Measurements from ENCODE around the gene RAB32.
"Not testable (repeated sequence)": the region's sequence is repeated elsewhere in the genome, so short reads cannot be mapped to it uniquely, and the experiment has no call there.

The RAB32 gene

GRCh38 chr6:146543211-146543939, at the start of gene RAB32:
TSS of gene RAB32 (plus strand) at chr6:146543833. CDS start at chr6:146543872, 39 bp downstream.
- DNase-seq, result no peak

GRCh38 chr6:146498309-146498708, 45.3 kb upstream of the RAB32 start:
- DNase-seq, result no peak

GRCh38 chr6:146503096-146503495, 40.5 kb upstream of the RAB32 start:
- DNase-seq, result no peak

DNA sequence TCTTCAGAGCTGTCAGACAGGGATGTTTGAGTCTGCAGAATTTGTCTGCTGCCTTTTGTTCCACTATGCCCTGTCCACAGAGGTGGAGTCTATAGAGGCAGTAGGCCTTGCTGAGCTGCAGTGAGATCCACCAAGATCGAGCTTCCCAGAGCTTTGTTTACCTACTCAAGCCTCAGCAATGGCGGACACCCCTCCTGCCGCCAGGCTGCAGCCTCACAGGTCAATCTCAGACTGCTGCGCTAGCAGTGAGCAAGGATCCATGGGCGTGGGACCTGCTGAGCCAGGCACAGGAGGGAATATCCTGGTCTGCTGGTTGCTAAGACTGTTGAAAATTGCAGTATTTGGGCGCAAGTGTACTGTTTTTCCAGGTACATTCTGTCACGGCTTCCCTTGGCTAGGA, 28.4 kb upstream of the RAB32 start:
- no peak for DNase-seq

DNA sequence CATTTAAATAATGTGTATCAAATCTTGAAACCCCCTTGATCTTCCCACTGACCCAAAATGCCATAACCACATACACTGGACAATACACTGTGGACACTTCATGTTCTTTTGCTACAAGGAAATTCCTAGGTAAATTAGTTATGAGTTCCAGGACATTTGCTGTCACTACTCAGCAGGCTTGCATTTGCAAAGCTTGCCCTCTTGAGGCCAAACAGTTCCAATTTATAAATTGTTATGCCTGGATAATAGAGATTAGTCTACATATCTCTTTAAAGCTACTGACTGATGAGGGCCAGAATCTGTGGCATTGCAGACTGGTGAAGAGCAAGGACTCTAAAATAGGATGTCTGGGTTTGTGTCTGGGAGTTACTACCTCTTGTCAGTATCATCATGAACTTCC, 17.4 kb upstream of the RAB32 start:
- DNase-seq, result no peak

DNA sequence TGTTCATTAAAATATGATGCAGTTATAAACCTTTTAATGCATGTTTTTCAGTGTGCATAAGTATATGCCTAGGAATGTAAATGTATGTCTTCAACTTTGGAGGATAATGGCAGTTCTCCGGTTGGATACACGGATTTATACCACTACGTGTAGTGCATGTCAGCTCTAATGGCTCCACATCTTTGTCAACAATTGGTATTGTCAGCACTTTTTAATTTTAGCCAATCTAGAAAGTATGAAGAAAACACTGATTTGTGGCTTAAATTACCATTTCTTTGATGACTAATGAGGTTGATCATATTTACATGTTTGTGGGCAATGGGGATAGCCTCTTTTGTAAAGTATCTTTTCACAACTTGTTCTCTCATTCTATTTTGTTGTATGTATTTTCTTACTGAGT, 10.9 kb upstream of the RAB32 start:
- DNase-seq, result no peak

- DNase-seq, result no peak
Measured at GRCh38 chr6:146542881-146543210, 787 bp upstream of the RAB32 start.

DNA sequence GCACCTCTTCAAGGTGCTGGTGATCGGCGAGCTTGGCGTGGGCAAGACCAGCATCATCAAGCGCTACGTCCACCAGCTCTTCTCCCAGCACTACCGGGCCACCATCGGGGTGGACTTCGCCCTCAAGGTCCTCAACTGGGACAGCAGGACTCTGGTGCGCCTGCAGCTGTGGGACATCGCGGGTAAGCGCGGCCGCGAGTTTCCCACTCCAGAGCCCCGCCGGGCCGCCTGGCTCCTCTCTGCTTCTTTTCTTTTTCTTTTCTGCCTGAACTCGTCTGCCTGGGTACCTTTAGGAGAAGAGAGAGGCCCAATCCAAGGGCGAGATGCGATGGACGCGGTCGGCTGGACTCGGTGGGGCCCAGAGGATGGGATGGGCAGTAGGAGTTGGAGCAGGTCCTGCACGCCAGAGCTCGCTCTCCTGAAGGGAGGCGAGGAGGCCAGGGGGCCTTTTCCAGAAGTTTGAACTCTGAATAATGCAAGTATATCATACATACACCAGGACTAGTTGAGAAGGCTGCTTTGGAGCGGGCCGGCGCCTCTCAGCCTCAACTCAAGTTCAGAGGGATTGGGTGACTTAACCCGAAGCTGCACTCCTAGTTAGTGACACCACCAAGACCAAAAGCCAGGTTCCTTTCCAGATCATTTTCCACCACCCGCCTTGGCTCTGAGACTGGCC, 445 bp downstream of the RAB32 start:
- no peak for DNase-seq

DNA sequence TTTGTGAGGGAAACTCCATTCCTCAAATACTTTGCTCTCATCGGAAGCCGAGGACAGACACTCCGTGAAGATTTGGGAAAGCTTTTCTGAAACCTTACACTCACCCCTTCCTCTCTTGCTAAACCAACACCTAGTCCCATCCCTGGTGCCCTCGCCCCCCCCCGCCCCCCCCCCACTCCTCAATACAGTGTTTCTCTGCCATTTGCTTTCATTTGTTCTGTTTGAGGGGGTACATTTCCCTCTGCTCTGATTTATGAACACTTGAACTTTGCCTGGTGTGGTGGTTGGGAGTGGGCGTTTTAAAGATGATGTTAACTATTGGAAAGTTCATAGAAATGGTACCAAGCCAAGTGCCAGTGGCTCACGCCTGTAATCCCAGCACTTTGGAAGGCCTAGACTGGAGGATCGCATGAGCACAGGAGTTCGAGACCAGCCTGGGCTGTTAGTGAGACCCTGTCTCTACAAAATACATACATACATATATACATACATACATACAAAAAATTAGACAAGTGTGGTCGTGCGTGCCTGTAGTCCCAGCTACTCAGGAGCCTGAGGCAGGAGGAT, 1.1 kb downstream of the RAB32 start:
- no peak for DNase-seq

GRCh38 chr6:146545581-146545980, 1.9 kb downstream of the RAB32 start:
- DNase-seq, result no peak

- DNase-seq, result no peak
Measured at GRCh38 chr6:146546443-146547043, 2.9 kb downstream of the RAB32 start.

- DNase-seq, result no peak
Measured at GRCh38 chr6:146547889-146548288, 4.3 kb downstream of the RAB32 start.

- DNase-seq, result no peak
Measured at GRCh38 chr6:146548898-146549374, 5.3 kb downstream of the RAB32 start.

DNA sequence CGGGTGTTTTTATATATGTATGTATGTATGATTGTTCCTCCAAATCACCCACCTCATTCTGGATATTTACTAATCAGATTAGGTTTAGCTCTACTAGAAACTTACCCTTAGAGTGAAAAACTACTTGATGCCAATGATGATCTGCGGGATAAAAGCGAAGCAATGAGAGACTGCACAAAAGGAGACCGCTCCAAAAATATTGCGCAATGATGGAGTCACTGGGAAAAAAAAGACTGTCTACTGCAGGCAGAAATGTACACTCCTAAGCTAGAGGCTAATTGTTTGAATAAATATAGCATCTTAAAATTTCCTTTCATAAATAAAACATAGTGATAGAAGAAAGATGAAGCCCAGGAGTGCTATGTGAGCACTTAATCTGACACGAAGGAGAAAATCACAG, 7.3 kb downstream of the RAB32 start:
- DNase-seq, result no peak

DNA sequence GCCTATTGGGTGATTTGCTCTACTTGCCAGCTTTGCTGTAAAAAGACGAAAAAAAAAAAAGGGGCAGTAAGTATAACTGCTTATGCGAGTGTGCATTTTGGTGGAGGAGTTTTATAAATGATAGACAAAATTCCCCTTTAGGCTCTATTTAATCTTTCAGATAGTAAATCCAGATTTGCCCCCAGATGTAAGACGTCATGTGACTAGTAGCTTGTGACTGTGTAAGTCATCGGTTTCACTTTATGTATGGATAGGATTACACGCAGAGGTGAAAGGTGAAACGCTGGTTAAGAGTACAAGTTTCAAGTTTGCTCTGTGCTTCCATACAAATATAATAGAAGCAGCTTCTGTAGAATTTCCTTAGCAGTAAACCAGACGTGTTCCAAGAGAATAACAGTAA, 7.9 kb downstream of the RAB32 start:
- DNase-seq, result no peak

GRCh38 chr6:146553377-146554135, 9.9 kb downstream of the RAB32 start:
- no peak for DNase-seq

GRCh38 chr6:146560607-146561006, 17.0 kb downstream of the RAB32 start:
- DNase-seq, result no peak

DNA sequence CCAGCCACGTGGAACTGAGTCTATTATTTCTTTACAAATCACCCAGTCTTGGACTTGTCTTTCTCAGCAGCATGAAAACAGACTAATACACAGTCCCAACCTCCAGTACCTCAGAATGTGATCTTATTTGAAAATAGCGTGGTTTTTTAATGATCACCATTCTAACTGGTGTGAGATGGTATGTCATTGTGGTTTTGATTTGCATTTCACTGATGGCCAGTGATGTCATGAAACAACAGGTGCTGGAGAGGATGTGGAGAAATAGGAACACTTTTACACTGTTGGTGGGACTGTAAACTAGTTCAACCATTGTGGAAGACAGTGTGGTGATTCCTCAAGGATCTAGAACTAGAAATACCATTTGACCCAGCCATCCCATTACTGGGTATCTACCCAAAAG, 23.0 kb downstream of the RAB32 start:
- DNase-seq, result not testable (repeated sequence)

- DNase-seq, result not testable (repeated sequence)
Measured at GRCh38 chr6:146568619-146569018, 25.0 kb downstream of the RAB32 start.

DNA sequence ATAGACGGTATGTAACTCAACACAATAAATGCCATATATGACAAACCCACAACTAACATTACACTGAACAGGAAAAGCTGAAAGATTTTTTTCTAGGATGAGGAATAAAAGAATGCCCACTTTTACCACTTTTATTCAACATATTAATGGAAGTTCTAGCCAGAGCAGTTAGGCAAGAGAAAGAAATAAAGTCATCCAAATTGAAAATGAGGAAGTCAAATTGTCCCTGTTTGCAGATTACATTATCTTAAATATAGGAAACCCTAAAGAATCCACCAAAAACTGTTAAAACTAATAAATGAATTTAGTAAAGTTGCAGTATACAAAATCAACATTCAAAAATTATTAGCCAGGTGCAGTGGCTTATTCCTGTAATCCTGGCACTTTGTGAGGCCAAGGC, 30.6 kb downstream of the RAB32 start:
- no peak for DNase-seq

GRCh38 chr6:146578054-146578453, 34.4 kb downstream of the RAB32 start:
- DNase-seq, result no peak

- no peak for DNase-seq
Measured at GRCh38 chr6:146581968-146582367, 38.3 kb downstream of the RAB32 start.

DNA sequence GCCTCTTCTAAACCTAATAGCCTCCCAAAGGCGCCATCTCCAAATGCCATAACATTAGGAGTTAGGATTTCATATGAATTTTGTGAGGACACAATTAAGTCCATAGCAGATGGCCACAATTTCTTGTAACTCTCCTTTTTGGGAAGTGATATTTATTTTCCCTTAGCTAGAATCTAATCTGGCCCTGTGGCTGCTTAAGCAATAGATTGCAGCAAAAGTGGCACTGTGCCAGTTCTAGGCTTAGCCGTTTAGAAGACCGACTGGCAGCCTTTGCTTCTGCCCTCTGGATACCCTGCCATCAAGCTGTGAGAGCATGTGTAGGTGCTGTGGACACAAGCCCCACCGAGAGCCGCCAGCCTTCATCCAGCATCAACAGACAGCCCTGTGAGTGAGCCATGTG, 39.2 kb downstream of the RAB32 start:
- no peak for DNase-seq
